ENCODE results near the gene GPR87.

Gene GPR87

DNA sequence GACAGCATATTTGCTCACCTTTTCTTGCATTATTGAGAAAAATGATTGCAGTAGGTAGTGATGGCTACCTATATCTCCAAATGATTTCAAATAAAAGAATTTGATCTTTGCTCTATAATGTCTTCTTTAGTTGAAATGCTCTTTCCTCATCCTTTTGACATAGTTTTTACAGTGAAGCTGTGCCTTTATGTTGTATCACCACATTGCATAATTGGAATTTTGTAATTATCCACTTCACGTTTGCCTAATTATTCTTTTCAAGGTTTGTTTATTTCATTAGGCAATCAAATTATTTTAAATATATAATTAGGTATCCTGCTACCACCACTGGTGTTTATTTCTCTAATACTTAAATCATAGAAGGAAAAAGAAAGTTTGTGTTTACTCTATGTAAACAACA lies 34.0 kb upstream of the GPR87 start:
- Histone ChIP-seq H3K27ac (ENCODE audit: extremely low read depth, low read depth, low read length) (no peak overlapping the region), H3K4me1 (ENCODE audit: control insufficient read depth, insufficient read depth, low read length) (no peaks in the 10 kb centered on the region), H3K9me3 (ENCODE audit: control insufficient read depth, insufficient read depth, low read depth, low read length) (no peaks in the 10 kb centered on the region), H3K4me3 (ENCODE audit: low read depth, low read length) (no peak overlapping the region), H3K36me3 (ENCODE audit: control insufficient read depth in 2 of 2, insufficient read depth in 1 of 2, low read length in 2 of 2) (no peaks in the 10 kb centered on the region)
- CTCF ChIA-PET = interaction anchor here (0.8 kb wide), 1 partner anchor 1921 kb away, joined by 3 read pairs; no protein-coding TSS in a partner anchor
- POLR2A ChIA-PET = no interaction called here
- TF ChIP-seq ZNF48 (tag by site-specific recombination; IDR thresholded peaks at IDR 0.05) (no peak), ZNF560 (tag by site-specific recombination; IDR thresholded peaks at IDR 0.05; ENCODE audit: borderline replicate concordance) (no peak), ZSCAN23 (tag by site-specific recombination; IDR thresholded peaks at IDR 0.05) (no peak), ZNF391 (tag by site-specific recombination; IDR thresholded peaks at IDR 0.05; ENCODE audit: borderline replicate concordance, low read depth) (no peak), ZNF544 (tag by site-specific recombination; IDR thresholded peaks at IDR 0.05) (no peak), ZNF138 (tag by site-specific recombination; IDR thresholded peaks at IDR 0.05; ENCODE audit: borderline replicate concordance) (no peak), GFI1B (tag by site-specific recombination; IDR thresholded peaks at IDR 0.05) (no peak), ZNF175 (tag by site-specific recombination; IDR thresholded peaks at IDR 0.05) (no peak), ZNF174 (tag by site-specific recombination; IDR thresholded peaks at IDR 0.05) (no peak), GLI4 (tag by site-specific recombination; IDR thresholded peaks at IDR 0.05) (no peak), ZNF837 (tag by site-specific recombination; IDR thresholded peaks at IDR 0.05) (no peak), KLF8 (tag by site-specific recombination; IDR thresholded peaks at IDR 0.05) (no peak), ZNF324 (tag by site-specific recombination; IDR thresholded peaks at IDR 0.05) (no peak)
- TF ChIP-seq, protein P1, sequence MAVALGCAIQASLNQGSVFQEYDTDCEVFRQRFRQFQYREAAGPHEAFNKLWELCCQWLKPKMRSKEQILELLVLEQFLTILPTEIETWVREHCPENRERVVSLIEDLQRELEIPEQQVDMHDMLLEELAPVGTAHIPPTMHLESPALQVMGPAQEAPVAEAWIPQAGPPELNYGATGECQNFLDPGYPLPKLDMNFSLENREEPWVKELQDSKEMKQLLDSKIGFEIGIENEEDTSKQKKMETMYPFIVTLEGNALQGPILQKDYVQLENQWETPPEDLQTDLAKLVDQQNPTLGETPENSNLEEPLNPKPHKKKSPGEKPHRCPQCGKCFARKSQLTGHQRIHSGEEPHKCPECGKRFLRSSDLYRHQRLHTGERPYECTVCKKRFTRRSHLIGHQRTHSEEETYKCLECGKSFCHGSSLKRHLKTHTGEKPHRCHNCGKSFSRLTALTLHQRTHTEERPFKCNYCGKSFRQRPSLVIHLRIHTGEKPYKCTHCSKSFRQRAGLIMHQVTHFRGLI (tag by site-specific recombination; IDR thresholded peaks at IDR 0.05) = no peak
- TF ChIP-seq, protein P2, sequence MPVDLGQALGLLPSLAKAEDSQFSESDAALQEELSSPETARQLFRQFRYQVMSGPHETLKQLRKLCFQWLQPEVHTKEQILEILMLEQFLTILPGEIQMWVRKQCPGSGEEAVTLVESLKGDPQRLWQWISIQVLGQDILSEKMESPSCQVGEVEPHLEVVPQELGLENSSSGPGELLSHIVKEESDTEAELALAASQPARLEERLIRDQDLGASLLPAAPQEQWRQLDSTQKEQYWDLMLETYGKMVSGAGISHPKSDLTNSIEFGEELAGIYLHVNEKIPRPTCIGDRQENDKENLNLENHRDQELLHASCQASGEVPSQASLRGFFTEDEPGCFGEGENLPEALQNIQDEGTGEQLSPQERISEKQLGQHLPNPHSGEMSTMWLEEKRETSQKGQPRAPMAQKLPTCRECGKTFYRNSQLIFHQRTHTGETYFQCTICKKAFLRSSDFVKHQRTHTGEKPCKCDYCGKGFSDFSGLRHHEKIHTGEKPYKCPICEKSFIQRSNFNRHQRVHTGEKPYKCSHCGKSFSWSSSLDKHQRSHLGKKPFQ (tag by site-specific recombination; IDR thresholded peaks at IDR 0.05) = no peak
- TF ChIP-seq, protein P3, sequence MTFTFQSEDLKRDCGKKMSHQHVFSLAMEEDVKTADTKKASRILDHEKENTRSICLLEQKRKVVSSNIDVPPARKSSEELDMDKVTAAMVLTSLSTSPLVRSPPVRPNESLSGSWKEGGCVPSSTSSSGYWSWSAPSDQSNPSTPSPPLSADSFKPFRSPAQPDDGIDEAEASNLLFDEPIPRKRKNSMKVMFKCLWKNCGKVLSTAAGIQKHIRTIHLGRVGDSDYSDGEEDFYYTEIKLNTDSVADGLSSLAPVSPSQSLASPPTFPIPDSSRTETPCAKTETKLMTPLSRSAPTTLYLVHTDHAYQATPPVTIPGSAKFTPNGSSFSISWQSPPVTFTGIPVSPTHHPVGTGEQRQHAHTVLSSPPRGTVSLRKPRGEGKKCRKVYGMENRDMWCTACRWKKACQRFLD (tag by site-specific recombination; IDR thresholded peaks at IDR 0.05) = no peak
- TF ChIP-seq, protein P4, sequence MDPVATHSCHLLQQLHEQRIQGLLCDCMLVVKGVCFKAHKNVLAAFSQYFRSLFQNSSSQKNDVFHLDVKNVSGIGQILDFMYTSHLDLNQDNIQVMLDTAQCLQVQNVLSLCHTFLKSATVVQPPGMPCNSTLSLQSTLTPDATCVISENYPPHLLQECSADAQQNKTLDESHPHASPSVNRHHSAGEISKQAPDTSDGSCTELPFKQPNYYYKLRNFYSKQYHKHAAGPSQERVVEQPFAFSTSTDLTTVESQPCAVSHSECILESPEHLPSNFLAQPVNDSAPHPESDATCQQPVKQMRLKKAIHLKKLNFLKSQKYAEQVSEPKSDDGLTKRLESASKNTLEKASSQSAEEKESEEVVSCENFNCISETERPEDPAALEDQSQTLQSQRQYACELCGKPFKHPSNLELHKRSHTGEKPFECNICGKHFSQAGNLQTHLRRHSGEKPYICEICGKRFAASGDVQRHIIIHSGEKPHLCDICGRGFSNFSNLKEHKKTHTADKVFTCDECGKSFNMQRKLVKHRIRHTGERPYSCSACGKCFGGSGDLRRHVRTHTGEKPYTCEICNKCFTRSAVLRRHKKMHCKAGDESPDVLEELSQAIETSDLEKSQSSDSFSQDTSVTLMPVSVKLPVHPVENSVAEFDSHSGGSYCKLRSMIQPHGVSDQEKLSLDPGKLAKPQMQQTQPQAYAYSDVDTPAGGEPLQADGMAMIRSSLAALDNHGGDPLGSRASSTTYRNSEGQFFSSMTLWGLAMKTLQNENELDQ (tag by site-specific recombination; IDR thresholded peaks at IDR 0.05; ENCODE audit: low read depth) = no peak
- TF ChIP-seq, protein P5, sequence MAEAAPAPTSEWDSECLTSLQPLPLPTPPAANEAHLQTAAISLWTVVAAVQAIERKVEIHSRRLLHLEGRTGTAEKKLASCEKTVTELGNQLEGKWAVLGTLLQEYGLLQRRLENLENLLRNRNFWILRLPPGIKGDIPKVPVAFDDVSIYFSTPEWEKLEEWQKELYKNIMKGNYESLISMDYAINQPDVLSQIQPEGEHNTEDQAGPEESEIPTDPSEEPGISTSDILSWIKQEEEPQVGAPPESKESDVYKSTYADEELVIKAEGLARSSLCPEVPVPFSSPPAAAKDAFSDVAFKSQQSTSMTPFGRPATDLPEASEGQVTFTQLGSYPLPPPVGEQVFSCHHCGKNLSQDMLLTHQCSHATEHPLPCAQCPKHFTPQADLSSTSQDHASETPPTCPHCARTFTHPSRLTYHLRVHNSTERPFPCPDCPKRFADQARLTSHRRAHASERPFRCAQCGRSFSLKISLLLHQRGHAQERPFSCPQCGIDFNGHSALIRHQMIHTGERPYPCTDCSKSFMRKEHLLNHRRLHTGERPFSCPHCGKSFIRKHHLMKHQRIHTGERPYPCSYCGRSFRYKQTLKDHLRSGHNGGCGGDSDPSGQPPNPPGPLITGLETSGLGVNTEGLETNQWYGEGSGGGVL (tag by site-specific recombination; IDR thresholded peaks at IDR 0.05) = no peak
- TF ChIP-seq, protein P6, sequence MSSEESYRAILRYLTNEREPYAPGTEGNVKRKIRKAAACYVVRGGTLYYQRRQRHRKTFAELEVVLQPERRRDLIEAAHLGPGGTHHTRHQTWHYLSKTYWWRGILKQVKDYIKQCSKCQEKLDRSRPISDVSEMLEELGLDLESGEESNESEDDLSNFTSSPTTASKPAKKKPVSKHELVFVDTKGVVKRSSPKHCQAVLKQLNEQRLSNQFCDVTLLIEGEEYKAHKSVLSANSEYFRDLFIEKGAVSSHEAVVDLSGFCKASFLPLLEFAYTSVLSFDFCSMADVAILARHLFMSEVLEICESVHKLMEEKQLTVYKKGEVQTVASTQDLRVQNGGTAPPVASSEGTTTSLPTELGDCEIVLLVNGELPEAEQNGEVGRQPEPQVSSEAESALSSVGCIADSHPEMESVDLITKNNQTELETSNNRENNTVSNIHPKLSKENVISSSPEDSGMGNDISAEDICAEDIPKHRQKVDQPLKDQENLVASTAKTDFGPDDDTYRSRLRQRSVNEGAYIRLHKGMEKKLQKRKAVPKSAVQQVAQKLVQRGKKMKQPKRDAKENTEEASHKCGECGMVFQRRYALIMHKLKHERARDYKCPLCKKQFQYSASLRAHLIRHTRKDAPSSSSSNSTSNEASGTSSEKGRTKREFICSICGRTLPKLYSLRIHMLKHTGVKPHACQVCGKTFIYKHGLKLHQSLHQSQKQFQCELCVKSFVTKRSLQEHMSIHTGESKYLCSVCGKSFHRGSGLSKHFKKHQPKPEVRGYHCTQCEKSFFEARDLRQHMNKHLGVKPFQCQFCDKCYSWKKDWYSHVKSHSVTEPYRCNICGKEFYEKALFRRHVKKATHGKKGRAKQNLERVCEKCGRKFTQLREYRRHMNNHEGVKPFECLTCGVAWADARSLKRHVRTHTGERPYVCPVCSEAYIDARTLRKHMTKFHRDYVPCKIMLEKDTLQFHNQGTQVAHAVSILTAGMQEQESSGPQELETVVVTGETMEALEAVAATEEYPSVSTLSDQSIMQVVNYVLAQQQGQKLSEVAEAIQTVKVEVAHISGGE (tag by site-specific recombination; conservative IDR thresholded peaks at IDR 0.05; ENCODE audit: low read depth) = no peak
- TF ChIP-seq, protein P7, sequence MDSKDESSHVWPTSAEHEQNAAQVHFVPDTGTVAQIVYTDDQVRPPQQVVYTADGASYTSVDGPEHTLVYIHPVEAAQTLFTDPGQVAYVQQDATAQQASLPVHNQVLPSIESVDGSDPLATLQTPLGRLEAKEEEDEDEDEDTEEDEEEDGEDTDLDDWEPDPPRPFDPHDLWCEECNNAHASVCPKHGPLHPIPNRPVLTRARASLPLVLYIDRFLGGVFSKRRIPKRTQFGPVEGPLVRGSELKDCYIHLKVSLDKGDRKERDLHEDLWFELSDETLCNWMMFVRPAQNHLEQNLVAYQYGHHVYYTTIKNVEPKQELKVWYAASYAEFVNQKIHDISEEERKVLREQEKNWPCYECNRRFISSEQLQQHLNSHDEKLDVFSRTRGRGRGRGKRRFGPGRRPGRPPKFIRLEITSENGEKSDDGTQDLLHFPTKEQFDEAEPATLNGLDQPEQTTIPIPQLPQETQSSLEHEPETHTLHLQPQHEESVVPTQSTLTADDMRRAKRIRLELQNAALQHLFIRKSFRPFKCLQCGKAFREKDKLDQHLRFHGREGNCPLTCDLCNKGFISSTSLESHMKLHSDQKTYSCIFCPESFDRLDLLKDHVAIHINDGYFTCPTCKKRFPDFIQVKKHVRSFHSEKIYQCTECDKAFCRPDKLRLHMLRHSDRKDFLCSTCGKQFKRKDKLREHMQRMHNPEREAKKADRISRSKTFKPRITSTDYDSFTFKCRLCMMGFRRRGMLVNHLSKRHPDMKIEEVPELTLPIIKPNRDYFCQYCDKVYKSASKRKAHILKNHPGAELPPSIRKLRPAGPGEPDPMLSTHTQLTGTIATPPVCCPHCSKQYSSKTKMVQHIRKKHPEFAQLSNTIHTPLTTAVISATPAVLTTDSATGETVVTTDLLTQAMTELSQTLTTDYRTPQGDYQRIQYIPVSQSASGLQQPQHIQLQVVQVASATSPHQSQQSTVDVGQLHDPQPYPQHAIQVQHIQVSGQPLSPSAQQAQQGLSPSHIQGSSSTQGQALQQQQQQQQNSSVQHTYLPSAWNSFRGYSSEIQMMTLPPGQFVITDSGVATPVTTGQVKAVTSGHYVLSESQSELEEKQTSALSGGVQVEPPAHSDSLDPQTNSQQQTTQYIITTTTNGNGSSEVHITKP (tag by site-specific recombination; IDR thresholded peaks at IDR 0.05) = no peak
